ENCODE measurements around the gene KCTD13. TPM values are rescaled to one million over a fixed set of nuclear protein-coding genes. Genes with fewer than 3 reads are reported as not detected.
A peak's percentile ranks its signal among the peaks of the same experiment; 100 is the strongest.
"Not testable (repeated sequence)": the region's sequence is repeated elsewhere in the genome, so short reads cannot be mapped to it uniquely, and the experiment has no call there.

KCTD13 gene
- total RNA-seq, 1 donor from 2014 or later: 39.7 TPM

DNA sequence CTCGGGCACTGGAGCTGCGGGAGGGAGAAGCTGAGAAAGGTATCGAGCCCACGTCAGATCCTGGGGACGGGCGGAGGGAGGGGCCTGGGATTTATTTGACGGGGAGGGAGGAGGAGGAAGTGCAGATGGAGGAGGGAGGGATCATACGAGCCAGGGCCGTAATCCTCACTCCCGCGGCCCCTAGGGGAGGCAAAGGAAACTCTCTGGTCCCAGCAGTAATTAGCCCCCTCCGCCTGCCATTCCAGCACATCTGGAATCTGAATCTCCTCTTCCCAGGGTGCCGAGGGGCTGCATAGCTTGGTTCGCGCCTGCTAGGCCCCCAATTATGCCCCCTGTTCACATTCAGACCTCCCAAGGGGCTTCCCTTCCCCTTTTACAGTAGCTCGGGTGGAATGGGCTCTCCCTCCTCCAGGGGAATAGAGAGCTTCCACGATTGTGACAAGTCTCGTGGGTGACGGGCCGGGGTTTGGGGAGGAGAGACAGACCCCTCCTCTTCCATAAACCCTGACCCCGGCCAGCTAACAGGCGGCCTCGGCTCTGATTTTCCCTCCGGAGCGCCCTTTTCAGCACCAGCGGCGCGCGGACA, 26.4 kb downstream of the KCTD13 start, which contains the start of gene SEZ6L2:
TSS of gene SEZ6L2 (minus strand) at position 35 of the 586 bp plus-strand sequence. CDS start 531 bp downstream, outside the sequence.
- H3K36me3 Mint-ChIP-seq (ENCODE audit: low read depth): no peaks in the 10 kb centered on the region

DNA sequence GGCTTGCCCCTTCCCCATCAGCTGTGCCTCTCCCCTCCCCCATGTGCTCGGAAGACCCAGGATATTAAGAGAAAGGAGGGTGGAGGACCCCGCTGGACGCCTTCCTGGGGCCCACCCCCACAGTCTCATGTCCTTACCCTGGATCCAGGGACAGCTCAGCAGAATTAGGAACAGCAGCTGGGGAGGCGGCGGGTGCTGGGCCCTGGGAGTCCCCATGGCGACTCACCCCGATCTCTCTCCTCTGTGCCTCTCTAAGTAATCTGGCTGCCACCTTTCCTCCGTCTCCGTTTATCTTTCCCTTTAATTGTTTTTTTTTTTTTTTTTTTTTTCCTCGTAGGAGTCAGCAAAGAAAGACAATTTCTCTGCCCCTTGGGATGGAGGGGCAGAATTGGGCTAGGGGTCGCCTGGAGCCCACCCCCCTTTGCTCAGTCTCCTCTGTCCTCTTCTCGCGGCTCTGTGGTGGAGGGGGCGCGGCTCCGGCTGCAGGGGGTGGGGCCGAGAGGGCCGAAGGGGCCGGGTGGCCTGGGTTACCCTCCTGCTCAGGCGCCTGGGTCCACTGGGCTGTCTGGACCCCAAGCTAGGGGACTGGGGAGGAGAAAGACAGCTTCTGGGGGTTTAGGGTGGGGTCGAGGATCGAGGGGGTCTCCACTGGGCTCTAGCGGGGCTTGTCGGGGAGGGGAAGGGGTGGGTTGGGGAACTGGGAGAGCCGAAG, 27.1 kb downstream of the KCTD13 start:
- Mint-ChIP-seq H3K9me3 (no peaks in the 10 kb centered on the region), H3K4me3 (ENCODE audit: low read depth) (peak overlapping the region; percentile 28), H3K36me3 (ENCODE audit: low read depth) (no peaks in the 10 kb centered on the region), H3K27me3 (ENCODE audit: low read depth) (peaks cover 33% of the 10 kb centered on the region), H3K27ac (no peak overlapping the region), H3K4me1 (ENCODE audit: low read depth) (peaks cover 11% of the 10 kb centered on the region)
- DNase-seq (ENCODE audit: low spot score): no peak
- intact Hi-C loops (cut with micrococcal nuclease): no loop called here

More for the DNA sequence above, 26.4 kb downstream of the KCTD13 start, which contains the start of gene SEZ6L2:
- peaks cover 11% of the 10 kb centered on the region for H3K4me1 Mint-ChIP-seq (ENCODE audit: low read depth)
- H3K27me3 Mint-ChIP-seq (ENCODE audit: low read depth): peaks cover 33% of the 10 kb centered on the region
- H3K9me3 Mint-ChIP-seq: no peaks in the 10 kb centered on the region
- no peak for DNase-seq (ENCODE audit: low spot score)
- H3K4me3 Mint-ChIP-seq (ENCODE audit: low read depth): peak within 1 kb of the TSS; percentile 81
- intact Hi-C loops (cut with micrococcal nuclease): no loop called here
- H3K27ac Mint-ChIP-seq: peak within 1 kb of the TSS; percentile 49

DNA sequence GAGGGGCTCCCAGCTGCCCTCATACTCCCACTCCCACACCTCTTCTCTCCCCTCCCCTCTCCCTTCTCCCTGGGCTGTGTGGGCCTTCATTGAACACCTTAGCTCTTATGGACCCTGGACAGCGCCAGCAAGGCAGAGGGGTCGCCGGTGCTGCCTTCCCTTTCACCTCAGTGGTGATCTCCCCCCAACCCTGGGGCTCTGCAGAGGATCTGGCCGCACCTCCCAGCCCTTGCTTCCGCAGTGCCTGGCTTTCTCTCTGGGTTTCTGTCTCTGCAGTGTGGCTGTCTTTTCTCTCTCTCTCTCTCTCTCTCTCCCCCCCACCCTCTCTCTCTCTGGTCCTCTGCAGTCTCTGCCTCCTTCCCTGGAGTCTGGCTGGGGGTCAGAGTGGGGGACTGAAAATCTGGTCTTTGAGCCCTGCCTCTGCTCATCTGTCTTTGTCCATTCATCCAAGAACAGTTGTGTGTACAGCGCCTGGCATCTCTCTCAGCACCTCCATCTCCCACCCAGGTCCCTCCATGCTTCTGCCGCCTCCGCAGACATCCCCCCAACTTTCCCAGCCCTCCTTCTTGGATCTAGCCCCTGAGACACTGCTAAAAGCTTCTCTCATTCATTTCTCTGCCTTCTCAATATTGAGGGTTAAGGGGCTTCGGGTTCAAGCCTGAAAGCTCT, 27.8 kb downstream of the KCTD13 start:
- intact Hi-C loops (cut with micrococcal nuclease): no loop called here
- H3K27ac Mint-ChIP-seq: no peak overlapping the region
- H3K9me3 Mint-ChIP-seq: no peaks in the 10 kb centered on the region
- H3K36me3 Mint-ChIP-seq (ENCODE audit: low read depth): no peaks in the 10 kb centered on the region
- DNase-seq (ENCODE audit: low spot score): no peak
- peaks cover 33% of the 10 kb centered on the region for H3K27me3 Mint-ChIP-seq (ENCODE audit: low read depth)
- peaks cover 7% of the 10 kb centered on the region for H3K4me1 Mint-ChIP-seq (ENCODE audit: low read depth)
- peak overlapping the region; percentile 28 for H3K4me3 Mint-ChIP-seq (ENCODE audit: low read depth)

DNA sequence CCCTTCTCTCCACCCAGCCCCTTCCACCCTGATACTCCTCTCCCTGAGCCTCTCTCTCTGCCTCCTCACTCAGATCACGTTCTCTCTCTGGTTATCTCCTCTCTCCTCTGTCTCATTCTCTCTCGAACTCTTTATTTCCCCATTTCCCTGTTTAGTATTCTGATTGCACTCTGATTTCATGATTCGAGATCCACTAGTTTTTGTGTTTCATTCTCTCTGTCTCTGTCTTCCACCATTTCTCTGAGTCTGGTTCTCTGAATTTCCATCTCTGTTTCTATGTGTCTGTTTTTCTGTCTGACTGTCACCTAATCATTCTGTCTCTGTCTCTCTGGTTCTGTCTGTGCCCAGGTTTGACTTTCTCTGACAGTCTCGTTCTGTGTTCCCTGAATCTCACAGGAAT, 28.7 kb downstream of the KCTD13 start:
- Mint-ChIP-seq H3K27me3 (ENCODE audit: low read depth) (peaks cover 33% of the 10 kb centered on the region), H3K4me3 (ENCODE audit: low read depth) (no peak overlapping the region), H3K36me3 (ENCODE audit: low read depth) (no peaks in the 10 kb centered on the region), H3K27ac (no peak overlapping the region), H3K4me1 (ENCODE audit: low read depth) (peaks cover 7% of the 10 kb centered on the region), H3K9me3 (no peaks in the 10 kb centered on the region)
- intact Hi-C loops (cut with micrococcal nuclease): no loop called here
- DNase-seq (ENCODE audit: low spot score): no peak

DNA sequence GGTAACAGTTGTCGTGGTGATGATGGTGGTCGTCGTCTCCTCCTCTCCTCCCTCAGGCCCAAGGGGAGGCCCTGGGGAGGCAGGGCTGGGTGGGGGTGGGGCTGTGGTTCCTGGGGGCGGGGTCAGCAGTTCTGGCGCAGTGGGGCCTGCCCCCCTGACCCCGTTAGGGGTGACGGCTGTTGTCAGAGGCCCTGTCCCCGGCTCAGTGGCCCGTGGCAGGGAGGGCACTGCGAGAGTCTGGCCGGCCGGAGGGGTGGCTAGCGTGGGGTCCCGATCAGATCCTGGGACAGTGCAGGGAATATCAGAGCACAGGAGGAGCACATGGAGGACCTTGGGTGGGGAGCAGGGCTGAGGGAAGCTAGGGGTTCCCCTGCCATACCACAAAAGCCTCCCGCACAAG, 29.2 kb downstream of the KCTD13 start:
- Mint-ChIP-seq H3K4me3 (ENCODE audit: low read depth) (no peak overlapping the region), H3K9me3 (no peaks in the 10 kb centered on the region)

DNA sequence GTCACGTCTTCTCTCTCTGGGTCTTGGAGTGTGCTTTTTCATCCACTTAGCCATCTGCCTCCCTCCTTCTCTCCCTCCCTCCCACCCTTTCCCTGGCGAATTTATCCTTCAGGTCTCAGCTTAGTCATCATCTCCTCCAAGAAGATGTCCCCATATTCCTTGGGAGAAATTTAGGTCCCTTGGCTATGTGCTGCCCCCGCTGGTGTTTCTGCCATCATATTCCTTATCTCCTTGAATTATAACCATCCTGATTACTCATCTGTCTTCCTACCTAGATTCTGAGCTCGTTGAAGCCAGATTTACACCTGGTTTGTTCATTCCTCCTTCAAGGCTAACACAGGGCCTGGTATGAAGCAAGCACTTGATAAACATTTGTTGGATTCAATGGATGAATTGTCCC, 31.7 kb downstream of the KCTD13 start:
- Mint-ChIP-seq H3K27ac (no peak overlapping the region), H3K27me3 (ENCODE audit: low read depth) (peaks cover 25% of the 10 kb centered on the region), H3K9me3 (no peaks in the 10 kb centered on the region), H3K4me3 (ENCODE audit: low read depth) (no peak overlapping the region), H3K4me1 (ENCODE audit: low read depth) (no peaks in the 10 kb centered on the region), H3K36me3 (ENCODE audit: low read depth) (no peaks in the 10 kb centered on the region)
- intact Hi-C loops (cut with micrococcal nuclease): no loop called here
- DNase-seq (ENCODE audit: low spot score): no peak

More for the DNA sequence above, 29.2 kb downstream of the KCTD13 start:
- H3K36me3 Mint-ChIP-seq (ENCODE audit: low read depth): no peaks in the 10 kb centered on the region
- DNase-seq (ENCODE audit: low spot score): no peak
- no peak overlapping the region for H3K27ac Mint-ChIP-seq
- H3K4me1 Mint-ChIP-seq (ENCODE audit: low read depth): peaks cover 7% of the 10 kb centered on the region
- intact Hi-C loops (cut with micrococcal nuclease): no loop called here
- H3K27me3 Mint-ChIP-seq (ENCODE audit: low read depth): peaks cover 29% of the 10 kb centered on the region

DNA sequence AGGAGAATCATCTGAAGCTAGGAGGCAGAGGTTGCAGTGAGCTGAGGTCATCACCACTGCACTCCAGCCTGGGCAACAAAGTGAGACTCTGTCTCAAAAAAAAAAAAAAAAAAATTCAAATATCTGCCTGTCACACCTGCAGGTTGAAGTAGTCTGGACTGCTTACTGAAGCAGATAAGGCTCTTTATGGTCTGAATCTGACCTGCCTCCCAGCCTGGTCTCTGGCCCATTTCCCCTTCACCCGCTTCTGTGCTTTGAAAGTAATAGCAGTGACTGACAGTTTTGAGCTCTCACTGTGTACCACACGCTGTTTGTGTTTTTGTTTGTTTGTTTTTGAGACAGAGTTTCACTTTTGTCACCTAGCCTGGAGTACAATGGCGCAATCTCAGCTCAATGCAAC, 32.5 kb downstream of the KCTD13 start:
- peaks cover 19% of the 10 kb centered on the region for H3K27me3 Mint-ChIP-seq (ENCODE audit: low read depth)
- H3K4me1 Mint-ChIP-seq (ENCODE audit: low read depth): no peaks in the 10 kb centered on the region
- no peaks in the 10 kb centered on the region for H3K9me3 Mint-ChIP-seq
- no peak overlapping the region for H3K4me3 Mint-ChIP-seq (ENCODE audit: low read depth)
- intact Hi-C loops (cut with micrococcal nuclease): no loop called here
- DNase-seq (ENCODE audit: low spot score): no peak
- no peak overlapping the region for H3K27ac Mint-ChIP-seq
- no peaks in the 10 kb centered on the region for H3K36me3 Mint-ChIP-seq (ENCODE audit: low read depth)

DNA sequence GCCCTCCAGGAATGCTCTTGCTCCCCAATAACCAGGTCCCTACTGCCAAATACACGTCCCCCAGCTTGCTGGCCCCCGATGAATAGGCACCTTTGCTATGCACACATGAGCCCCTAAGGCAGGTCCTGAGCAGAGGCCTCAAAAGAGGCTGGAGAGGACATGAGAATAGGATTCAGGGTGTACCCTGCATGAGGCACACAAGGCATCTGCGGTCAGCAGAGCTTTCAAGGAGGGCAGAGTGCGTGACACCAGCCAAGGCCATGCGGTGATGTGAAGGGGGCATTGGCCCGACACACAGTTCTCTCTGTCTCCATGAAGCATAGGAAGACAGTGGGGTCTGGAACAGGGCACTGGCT, 33.6 kb downstream of the KCTD13 start:
- Mint-ChIP-seq H3K27me3 (ENCODE audit: low read depth) (peaks cover 7% of the 10 kb centered on the region), H3K9me3 (no peaks in the 10 kb centered on the region), H3K4me3 (ENCODE audit: low read depth) (no peak overlapping the region), H3K36me3 (ENCODE audit: low read depth) (no peaks in the 10 kb centered on the region), H3K4me1 (ENCODE audit: low read depth) (no peaks in the 10 kb centered on the region), H3K27ac (no peak overlapping the region)
- intact Hi-C loops (cut with micrococcal nuclease): no loop called here
- no peak for DNase-seq (ENCODE audit: low spot score)

DNA sequence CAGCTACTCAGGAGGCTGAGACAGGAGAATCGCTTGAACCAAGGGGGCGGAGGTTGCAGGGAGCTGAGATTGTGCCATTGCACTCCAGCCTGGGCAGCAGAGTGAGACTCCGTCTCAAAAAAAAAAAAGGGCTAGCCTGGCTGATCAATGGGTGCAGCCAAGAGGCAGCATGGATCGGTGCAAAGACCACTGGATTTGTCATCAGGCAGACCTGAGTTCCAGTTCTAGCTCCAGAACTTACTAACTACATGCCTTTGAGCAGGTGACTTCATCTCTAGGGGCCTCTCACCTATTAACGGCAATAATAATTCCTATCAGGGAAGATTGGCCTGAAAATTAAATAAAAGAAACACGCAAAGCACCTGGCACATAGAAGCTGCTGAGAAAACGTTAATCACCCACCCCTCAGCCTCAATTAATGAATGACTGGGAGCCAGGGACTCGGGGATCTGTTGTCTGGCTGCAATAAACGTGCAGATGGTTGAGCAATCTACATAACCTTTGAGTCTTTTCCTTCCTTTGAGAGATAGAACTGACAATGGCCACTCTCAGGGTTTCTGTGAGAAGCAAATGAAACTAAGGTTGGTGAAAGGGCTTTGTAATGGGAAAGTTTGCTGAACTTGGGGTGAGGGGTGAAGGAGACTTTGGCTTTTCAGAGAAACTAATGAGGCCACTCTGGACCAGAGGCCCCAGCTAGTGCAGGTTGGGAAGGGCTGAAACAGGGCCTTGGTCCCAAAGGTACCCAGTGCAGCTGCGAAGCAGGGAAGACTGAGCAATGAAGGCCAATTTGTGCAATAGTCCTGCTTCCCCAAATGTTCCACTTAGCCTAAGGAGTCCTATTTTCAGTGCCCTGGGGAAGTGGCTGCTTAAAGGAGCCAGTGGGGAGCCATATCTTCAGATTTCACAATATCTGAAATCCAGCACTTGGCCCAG, 34.2 kb downstream of the KCTD13 start:
- Mint-ChIP-seq H3K9me3 (no peaks in the 10 kb centered on the region), H3K4me1 (ENCODE audit: low read depth) (no peaks in the 10 kb centered on the region), H3K36me3 (ENCODE audit: low read depth) (no peaks in the 10 kb centered on the region), H3K27me3 (ENCODE audit: low read depth) (peaks cover 5% of the 10 kb centered on the region), H3K27ac (no peak overlapping the region), H3K4me3 (ENCODE audit: low read depth) (no peak overlapping the region)
- intact Hi-C loops (cut with micrococcal nuclease): no loop called here
- no peak for DNase-seq (ENCODE audit: low spot score)

DNA sequence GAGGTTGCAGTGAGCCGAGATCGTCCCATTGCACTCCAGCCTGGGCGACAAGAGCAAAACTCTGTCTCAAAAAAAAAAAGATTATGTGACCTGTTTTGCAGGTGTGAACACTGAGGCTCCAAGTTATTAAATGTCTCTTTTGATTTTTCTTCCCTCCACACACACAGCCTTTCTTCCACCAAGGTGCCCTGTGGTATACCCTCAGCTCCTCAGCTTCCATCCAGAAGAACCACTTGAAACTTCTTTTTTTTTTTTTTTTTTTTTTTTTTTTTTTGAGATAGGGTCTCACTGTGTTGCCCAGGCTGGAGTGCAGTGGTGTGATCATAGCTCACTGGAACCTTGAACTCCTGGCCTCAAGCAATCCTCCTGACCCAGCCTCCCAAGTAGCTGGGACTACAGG, 36.7 kb downstream of the KCTD13 start:
- H3K27me3 Mint-ChIP-seq (ENCODE audit: low read depth); H3K4me1 Mint-ChIP-seq (ENCODE audit: low read depth); H3K27ac Mint-ChIP-seq; H3K36me3 Mint-ChIP-seq (ENCODE audit: low read depth); H3K4me3 Mint-ChIP-seq (ENCODE audit: low read depth); H3K9me3 Mint-ChIP-seq; intact Hi-C loops (cut with micrococcal nuclease); DNase-seq (ENCODE audit: low spot score): not testable (repeated sequence)

DNA sequence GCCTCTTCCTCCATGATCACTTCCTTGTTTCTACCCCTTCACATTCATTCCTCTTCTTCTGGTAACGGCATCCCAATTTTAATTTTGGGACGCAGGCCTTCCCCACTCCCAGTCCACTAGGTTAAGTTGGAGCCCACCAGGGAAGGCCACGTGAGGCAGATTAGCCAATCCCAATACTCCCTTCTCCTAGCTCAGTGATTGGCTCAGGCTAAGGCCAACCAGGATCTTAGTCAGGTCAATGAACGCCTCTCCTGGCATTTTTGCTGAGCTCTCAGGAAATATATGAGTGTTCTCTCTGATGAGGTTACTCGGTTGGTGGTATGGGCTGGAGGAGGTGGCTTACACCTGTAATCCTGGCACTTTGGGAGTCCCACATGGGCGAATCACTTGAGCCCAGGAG, 42.0 kb downstream of the KCTD13 start:
- H3K9me3 Mint-ChIP-seq: no peaks in the 10 kb centered on the region
- no peak for DNase-seq (ENCODE audit: low spot score)
- H3K27ac Mint-ChIP-seq: no peak overlapping the region
- H3K4me1 Mint-ChIP-seq (ENCODE audit: low read depth): no peaks in the 10 kb centered on the region
- intact Hi-C loops (cut with micrococcal nuclease): no loop called here
- no peak overlapping the region for H3K4me3 Mint-ChIP-seq (ENCODE audit: low read depth)
- H3K36me3 Mint-ChIP-seq (ENCODE audit: low read depth): no peaks in the 10 kb centered on the region
- H3K27me3 Mint-ChIP-seq (ENCODE audit: low read depth): peaks cover 4% of the 10 kb centered on the region

DNA sequence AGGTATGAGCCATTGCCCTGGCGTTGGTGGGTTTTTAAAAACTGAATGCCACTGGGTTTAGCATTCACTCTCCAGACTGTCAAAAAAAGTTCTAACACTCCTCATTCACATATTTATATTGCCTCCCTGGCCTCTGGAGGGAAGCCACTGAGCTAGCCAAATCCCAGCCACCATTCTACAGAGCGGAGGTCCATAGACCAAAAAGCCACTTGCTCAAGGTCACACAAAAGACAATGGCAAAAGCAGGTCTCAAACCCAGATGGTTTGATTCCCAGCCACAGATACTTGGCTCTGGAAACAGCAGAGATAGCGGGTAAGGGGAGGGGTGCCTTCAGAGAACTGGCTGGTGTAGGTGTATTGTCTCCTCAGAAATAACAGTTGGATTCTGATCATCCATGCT, 45.0 kb downstream of the KCTD13 start:
- H3K4me1 Mint-ChIP-seq (ENCODE audit: low read depth): peaks cover 6% of the 10 kb centered on the region
- no peak overlapping the region for H3K4me3 Mint-ChIP-seq (ENCODE audit: low read depth)
- no peak overlapping the region for H3K27ac Mint-ChIP-seq
- intact Hi-C loops (cut with micrococcal nuclease): no loop called here
- no peaks in the 10 kb centered on the region for H3K9me3 Mint-ChIP-seq
- H3K27me3 Mint-ChIP-seq (ENCODE audit: low read depth): peaks cover 21% of the 10 kb centered on the region
- H3K36me3 Mint-ChIP-seq (ENCODE audit: low read depth): no peaks in the 10 kb centered on the region
- DNase-seq (ENCODE audit: low spot score): no peak
